ENCODE measurements around the gene IFNA7.
"Not testable (repeated sequence)": the region's sequence is repeated elsewhere in the genome, so short reads cannot be mapped to it uniquely, and the experiment has no call there.

The IFNA7 gene

DNA sequence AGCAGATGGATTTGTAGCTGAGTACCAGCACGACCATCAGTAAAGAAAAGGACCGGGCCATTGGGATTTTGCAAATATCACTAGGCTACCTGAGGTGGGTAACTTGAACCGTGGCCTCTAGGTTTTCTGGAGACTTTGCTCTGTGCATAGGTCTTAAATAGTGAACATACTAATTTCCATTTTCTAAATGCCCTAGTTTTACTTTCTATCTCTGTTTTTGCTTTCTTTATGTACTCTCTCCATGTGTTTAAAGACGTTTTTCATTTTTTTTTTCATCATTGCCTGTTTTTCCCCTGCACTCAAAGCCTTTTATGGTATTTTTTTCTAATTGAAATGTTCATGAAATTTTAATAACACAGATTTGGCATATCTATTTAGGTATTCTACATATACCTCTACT lies at the start of gene IFNA7:
IFNA7 (minus strand) TSS at position 101 of the 400 bp plus-strand sequence; CDS start at position 61, 40 bp downstream.
- H3K4me3 ChIP-seq (ENCODE audit: low read length in 2 of 2); H3K9me3 ChIP-seq (ENCODE audit: control insufficient read depth in 2 of 2, low read length in 2 of 2); H3K27ac ChIP-seq (ENCODE audit: low read length); H3K36me3 ChIP-seq (ENCODE audit: control insufficient read depth in 2 of 2, insufficient read depth in 2 of 2, low read length in 2 of 2); H3K27me3 ChIP-seq (ENCODE audit: control insufficient read depth in 1 of 2, insufficient read depth in 2 of 2, low read length in 2 of 2); H3K9ac ChIP-seq (ENCODE audit: low read length in 2 of 2); H3K4me1 ChIP-seq (ENCODE audit: control insufficient read depth, insufficient read depth, low read length): not testable (repeated sequence)

DNA sequence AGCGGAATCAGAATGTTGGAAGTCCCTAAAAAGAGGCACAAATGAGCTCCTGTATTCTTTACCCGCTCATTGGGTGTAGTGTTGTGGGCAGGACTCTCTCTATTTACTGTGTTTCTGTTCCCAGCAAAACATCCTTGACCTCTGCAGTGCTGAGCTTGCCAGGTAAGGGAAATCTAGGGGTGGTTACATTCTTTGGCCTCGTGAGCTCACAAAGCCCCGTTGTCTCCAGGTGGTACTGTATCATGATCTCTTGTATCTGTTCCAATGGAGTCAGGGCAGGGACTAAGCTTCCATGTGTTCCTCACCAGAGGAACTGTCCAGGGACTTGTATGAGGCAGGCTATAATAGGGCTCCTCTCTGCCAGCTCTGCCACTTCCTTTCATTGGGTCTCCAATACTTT lies 49.6 kb upstream of the IFNA7 start:
- H3K36me3 ChIP-seq (ENCODE audit: control insufficient read depth in 2 of 2, insufficient read depth in 2 of 2, low read length in 2 of 2): no peaks in the 10 kb centered on the region
- H3K27ac ChIP-seq (ENCODE audit: low read length): no peak overlapping the region
- no peaks in the 10 kb centered on the region for H3K4me1 ChIP-seq (ENCODE audit: control insufficient read depth, insufficient read depth, low read length)
- H3K4me3 ChIP-seq (ENCODE audit: low read length in 2 of 2): no peak overlapping the region
- no peaks in the 10 kb centered on the region for H3K9me3 ChIP-seq (ENCODE audit: control insufficient read depth in 2 of 2, low read length in 2 of 2)
- no peak overlapping the region for H3K9ac ChIP-seq (ENCODE audit: low read length in 2 of 2)
- H3K27me3 ChIP-seq (ENCODE audit: control insufficient read depth in 1 of 2, insufficient read depth in 2 of 2, low read length in 2 of 2): peaks cover 0 to 2% of the 10 kb centered on the region in 2 donors

DNA sequence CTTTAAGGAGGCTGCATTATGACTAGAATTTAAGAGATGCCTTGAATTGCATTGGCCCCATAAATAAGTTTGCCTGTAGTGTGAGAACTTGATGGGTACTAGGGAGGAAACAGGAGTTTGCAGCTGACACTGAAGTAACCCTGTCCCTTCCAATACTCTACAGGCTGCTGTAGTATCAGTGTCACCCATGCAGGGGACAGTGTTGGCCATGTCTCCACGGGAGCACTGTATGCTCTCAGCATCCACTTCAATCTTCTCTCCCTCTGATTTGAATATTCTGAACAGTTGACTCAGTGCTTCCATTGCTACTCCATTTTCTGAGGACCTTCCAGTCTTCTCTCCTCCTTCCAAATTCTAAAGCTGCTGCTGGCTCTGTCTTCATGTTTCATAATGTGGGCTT lies 49.2 kb upstream of the IFNA7 start:
- Histone ChIP-seq H3K9ac (ENCODE audit: low read length in 2 of 2) (no peak overlapping the region), H3K4me1 (ENCODE audit: control insufficient read depth, insufficient read depth, low read length) (no peaks in the 10 kb centered on the region)

DNA sequence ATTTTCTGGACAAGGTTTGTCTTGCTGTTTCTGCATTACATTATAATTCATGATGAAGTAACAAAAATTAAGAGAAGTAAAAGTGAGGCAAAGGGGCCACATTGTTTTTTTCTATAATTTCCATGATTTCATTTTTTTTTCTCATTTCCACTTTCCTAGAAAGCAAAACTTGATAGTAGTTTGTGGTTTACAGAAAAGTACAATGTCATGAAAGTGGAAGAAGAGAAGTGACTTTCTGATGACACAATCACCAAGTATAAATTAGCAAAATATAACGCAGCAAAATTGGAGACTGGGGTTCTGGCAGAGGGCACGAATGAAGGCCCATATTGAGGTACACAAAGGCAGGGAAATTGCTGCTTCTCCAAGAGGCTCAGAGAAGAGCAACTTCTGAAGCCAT lies 42.8 kb upstream of the IFNA7 start:
- Histone ChIP-seq H3K9me3 (ENCODE audit: control insufficient read depth in 2 of 2, low read length in 2 of 2) (no peaks in the 10 kb centered on the region), H3K9ac (ENCODE audit: low read length in 2 of 2) (no peak overlapping the region), H3K4me1 (ENCODE audit: control insufficient read depth, insufficient read depth, low read length) (no peaks in the 10 kb centered on the region), H3K4me3 (ENCODE audit: low read length in 2 of 2) (no peak overlapping the region), H3K27ac (ENCODE audit: low read length) (no peak overlapping the region), H3K36me3 (ENCODE audit: control insufficient read depth in 2 of 2, insufficient read depth in 2 of 2, low read length in 2 of 2) (no peaks in the 10 kb centered on the region), H3K27me3 (ENCODE audit: control insufficient read depth in 1 of 2, insufficient read depth in 2 of 2, low read length in 2 of 2) (no peaks in the 10 kb centered on the region)

More for the DNA sequence above, 49.2 kb upstream of the IFNA7 start:
- Histone ChIP-seq H3K27me3 (ENCODE audit: control insufficient read depth in 1 of 2, insufficient read depth in 2 of 2, low read length in 2 of 2) (peaks cover 0 to 2% of the 10 kb centered on the region in 2 donors), H3K4me3 (ENCODE audit: low read length in 2 of 2) (no peak overlapping the region), H3K9me3 (ENCODE audit: control insufficient read depth in 2 of 2, low read length in 2 of 2) (no peaks in the 10 kb centered on the region), H3K36me3 (ENCODE audit: control insufficient read depth in 2 of 2, insufficient read depth in 2 of 2, low read length in 2 of 2) (no peaks in the 10 kb centered on the region), H3K27ac (ENCODE audit: low read length) (no peak overlapping the region)

DNA sequence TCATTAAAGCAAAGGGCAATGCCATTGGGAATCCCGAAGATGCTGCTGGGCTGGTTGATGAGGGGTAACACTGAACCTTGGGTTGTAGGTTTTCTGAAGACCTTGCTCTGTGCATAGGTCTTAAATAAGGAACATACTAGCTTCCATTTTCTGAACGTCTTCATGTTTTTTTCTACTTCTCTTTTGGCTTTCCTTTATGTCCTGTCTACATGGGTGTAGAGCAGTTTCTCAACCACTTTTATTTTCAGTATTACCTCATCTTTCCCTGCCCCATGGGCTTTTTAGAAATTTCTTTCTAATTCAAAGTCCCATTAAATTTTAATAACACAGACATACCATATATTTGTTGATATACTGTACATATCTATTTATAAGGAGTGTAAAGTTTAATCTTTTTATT lies 37.9 kb upstream of the IFNA7 start, which contains the start of gene IFNA14:
IFNA14 (minus strand) TSS at position 95 of the 400 bp plus-strand sequence; CDS start at position 25, 70 bp downstream.
- Histone ChIP-seq H3K36me3 (ENCODE audit: control insufficient read depth in 2 of 2, insufficient read depth in 2 of 2, low read length in 2 of 2) (no peaks in the 10 kb centered on the region), H3K4me1 (ENCODE audit: control insufficient read depth, insufficient read depth, low read length) (no peaks in the 10 kb centered on the region), H3K27ac (ENCODE audit: low read length) (no peak within 1 kb of the TSS), H3K4me3 (ENCODE audit: low read length in 2 of 2) (no peak within 1 kb of the TSS), H3K27me3 (ENCODE audit: control insufficient read depth in 1 of 2, insufficient read depth in 2 of 2, low read length in 2 of 2) (no peaks in the 10 kb centered on the region), H3K9ac (ENCODE audit: low read length in 2 of 2) (no peak within 1 kb of the TSS), H3K9me3 (ENCODE audit: control insufficient read depth in 2 of 2, low read length in 2 of 2) (no peaks in the 10 kb centered on the region)

DNA sequence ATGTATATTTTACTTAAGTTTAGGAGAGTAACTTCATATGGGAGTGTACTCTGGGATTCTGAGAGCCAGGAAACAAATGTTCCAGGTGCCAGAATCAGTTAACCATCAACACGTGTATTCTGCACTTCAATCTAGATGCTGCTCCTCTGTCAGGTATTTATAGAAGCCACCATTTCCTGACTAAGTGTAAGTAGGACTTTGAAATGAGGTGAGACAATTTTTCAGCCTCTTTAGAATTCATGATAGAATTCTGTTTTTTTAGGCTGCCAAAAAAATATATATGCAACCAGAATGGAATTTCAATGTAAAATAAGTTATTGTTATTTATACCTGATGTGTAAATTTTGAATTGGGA lies 34.3 kb upstream of the IFNA7 start:
- not testable (repeated sequence) for H3K27ac ChIP-seq (ENCODE audit: low read length); H3K9me3 ChIP-seq (ENCODE audit: control insufficient read depth in 2 of 2, low read length in 2 of 2); H3K4me3 ChIP-seq (ENCODE audit: low read length in 2 of 2); H3K9ac ChIP-seq (ENCODE audit: low read length in 2 of 2); H3K36me3 ChIP-seq (ENCODE audit: control insufficient read depth in 2 of 2, insufficient read depth in 2 of 2, low read length in 2 of 2); H3K4me1 ChIP-seq (ENCODE audit: control insufficient read depth, insufficient read depth, low read length); H3K27me3 ChIP-seq (ENCODE audit: control insufficient read depth in 1 of 2, insufficient read depth in 2 of 2, low read length in 2 of 2)

DNA sequence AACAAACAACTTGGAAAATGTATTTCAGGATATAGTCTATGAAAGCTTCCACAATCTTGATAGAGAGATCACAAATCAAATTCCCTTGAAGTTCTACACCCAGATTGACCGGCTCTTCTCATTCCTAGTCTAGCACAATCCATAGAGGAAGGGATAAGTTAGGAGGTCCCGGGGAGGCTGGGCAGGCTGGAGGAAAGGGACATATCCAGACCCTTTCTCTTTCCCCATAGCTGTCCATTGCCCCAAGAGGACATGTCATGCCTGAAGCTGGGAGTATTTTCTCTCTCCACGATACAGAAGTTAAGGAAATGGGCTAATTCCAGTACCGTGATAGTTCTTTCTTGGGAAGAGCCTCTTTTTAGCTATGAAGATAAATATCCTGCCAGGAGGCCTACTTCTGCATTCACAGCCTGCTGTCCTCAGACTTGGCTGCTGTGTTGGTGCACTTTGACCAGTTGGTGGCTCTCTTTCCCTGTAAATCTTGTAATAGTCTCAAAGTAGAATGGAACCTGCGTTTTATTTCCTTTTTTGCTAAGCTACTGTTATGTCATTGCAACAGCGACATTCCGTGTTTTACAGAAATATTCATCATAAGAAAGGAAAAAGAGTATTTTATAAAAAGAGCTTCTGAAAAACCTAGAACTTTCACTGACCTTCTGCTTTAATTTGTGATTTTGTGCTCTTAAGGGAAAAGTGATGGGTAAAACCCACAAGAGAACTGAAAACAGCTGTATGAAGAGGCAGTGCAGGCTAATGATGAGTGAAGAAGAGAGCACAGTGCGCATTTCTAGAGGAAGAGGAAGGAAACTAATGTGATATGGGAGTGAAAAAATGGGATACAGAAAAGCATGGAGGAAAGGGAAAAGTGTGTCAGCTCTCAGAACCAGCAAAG lies 33.7 kb upstream of the IFNA7 start:
- H3K27ac ChIP-seq (ENCODE audit: low read length); H3K9me3 ChIP-seq (ENCODE audit: control insufficient read depth in 2 of 2, low read length in 2 of 2); H3K9ac ChIP-seq (ENCODE audit: low read length in 2 of 2); H3K36me3 ChIP-seq (ENCODE audit: control insufficient read depth in 2 of 2, insufficient read depth in 2 of 2, low read length in 2 of 2); H3K4me1 ChIP-seq (ENCODE audit: control insufficient read depth, insufficient read depth, low read length); H3K4me3 ChIP-seq (ENCODE audit: low read length in 2 of 2); H3K27me3 ChIP-seq (ENCODE audit: control insufficient read depth in 1 of 2, insufficient read depth in 2 of 2, low read length in 2 of 2): not testable (repeated sequence)

DNA sequence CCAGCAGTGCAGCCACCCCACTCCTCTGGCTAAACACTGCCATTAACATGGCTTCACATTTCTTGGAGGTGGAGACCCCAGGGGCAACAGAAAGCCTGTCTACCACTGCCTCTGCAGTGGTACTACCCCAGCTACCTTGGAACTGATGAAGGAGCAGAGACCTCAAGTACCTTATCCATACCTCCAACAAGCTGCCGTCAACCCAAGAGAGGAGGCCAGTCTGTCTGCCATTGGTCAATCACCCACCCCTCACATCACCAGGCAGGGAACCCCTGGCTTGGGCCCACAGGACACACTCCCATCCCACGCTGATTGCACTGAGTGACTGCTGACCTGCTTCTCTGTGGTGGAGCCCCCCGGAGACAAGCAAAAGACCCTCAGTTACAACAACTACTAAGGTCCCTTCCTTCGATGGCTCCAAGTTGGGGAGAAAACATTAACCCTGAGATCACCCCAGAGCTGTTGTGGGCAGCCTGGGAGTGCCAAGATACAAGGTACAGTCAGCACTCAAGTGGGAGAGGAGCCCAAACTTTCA lies 32.2 kb upstream of the IFNA7 start:
- Histone ChIP-seq H3K4me3 (ENCODE audit: low read length in 2 of 2) (no peak overlapping the region), H3K36me3 (ENCODE audit: control insufficient read depth in 2 of 2, insufficient read depth in 2 of 2, low read length in 2 of 2) (no peaks in the 10 kb centered on the region), H3K4me1 (ENCODE audit: control insufficient read depth, insufficient read depth, low read length) (no peaks in the 10 kb centered on the region), H3K9me3 (ENCODE audit: control insufficient read depth in 2 of 2, low read length in 2 of 2) (no peaks in the 10 kb centered on the region), H3K9ac (ENCODE audit: low read length in 2 of 2) (no peak overlapping the region), H3K27me3 (ENCODE audit: control insufficient read depth in 1 of 2, insufficient read depth in 2 of 2, low read length in 2 of 2) (no peaks in the 10 kb centered on the region), H3K27ac (ENCODE audit: low read length) (no peak overlapping the region)

DNA sequence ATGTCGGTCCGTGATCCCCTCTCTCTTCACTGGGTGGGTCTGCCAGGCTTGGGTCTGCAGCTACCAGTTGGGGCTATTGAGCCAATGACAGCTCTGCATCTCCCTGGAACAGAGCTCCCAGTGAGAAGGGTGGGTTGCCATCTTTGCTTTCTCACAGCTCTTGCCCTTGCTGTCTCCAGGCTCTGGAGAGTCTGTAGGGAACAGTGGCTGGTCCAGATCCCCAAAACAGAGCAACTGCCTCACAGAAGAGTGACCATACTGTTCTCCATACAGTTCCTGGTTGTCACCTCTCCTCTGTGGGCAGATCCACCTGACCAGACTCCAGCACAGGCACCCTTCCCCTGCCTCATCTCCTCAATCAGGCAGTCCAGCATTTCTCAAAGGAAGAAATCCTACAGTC lies 31.3 kb upstream of the IFNA7 start:
- no peaks in the 10 kb centered on the region for H3K9me3 ChIP-seq (ENCODE audit: control insufficient read depth in 2 of 2, low read length in 2 of 2)
- no peaks in the 10 kb centered on the region for H3K4me1 ChIP-seq (ENCODE audit: control insufficient read depth, insufficient read depth, low read length)
- no peak overlapping the region for H3K4me3 ChIP-seq (ENCODE audit: low read length in 2 of 2)
- H3K36me3 ChIP-seq (ENCODE audit: control insufficient read depth in 2 of 2, insufficient read depth in 2 of 2, low read length in 2 of 2): no peaks in the 10 kb centered on the region
- no peak overlapping the region for H3K9ac ChIP-seq (ENCODE audit: low read length in 2 of 2)
- H3K27me3 ChIP-seq (ENCODE audit: control insufficient read depth in 1 of 2, insufficient read depth in 2 of 2, low read length in 2 of 2): no peaks in the 10 kb centered on the region
- no peak overlapping the region for H3K27ac ChIP-seq (ENCODE audit: low read length)

DNA sequence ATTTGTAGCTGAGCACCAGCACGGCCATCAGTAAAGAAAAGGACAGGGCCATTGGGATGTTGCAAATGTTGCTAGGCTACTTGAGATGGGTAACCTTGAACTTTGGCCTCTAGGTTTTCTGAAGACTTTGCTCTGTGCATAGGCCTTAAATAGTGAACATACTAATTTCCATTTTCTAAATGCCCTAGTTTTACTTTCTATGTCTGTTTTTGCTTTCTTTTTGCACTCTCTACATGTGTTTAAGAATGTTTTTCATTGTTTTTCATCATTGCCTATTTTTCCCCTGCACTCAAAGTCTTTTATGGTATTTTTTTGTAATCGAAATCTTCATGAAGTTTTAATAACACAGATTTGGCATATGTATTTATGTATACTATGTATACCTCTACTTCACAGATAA lies 26.1 kb upstream of the IFNA7 start, which contains the start of gene IFNA17:
IFNA17 (minus strand) TSS at position 101 of the 400 bp plus-strand sequence; CDS start at position 52, 49 bp downstream.
- no peaks in the 10 kb centered on the region for H3K4me1 ChIP-seq (ENCODE audit: control insufficient read depth, insufficient read depth, low read length)
- no peak within 1 kb of the TSS for H3K4me3 ChIP-seq (ENCODE audit: low read length in 2 of 2)
- no peaks in the 10 kb centered on the region for H3K27me3 ChIP-seq (ENCODE audit: control insufficient read depth in 1 of 2, insufficient read depth in 2 of 2, low read length in 2 of 2)
- no peak within 1 kb of the TSS for H3K9ac ChIP-seq (ENCODE audit: low read length in 2 of 2)
- H3K9me3 ChIP-seq (ENCODE audit: control insufficient read depth in 2 of 2, low read length in 2 of 2): no peaks in the 10 kb centered on the region
- H3K27ac ChIP-seq (ENCODE audit: low read length): no peak within 1 kb of the TSS
- no peaks in the 10 kb centered on the region for H3K36me3 ChIP-seq (ENCODE audit: control insufficient read depth in 2 of 2, insufficient read depth in 2 of 2, low read length in 2 of 2)

DNA sequence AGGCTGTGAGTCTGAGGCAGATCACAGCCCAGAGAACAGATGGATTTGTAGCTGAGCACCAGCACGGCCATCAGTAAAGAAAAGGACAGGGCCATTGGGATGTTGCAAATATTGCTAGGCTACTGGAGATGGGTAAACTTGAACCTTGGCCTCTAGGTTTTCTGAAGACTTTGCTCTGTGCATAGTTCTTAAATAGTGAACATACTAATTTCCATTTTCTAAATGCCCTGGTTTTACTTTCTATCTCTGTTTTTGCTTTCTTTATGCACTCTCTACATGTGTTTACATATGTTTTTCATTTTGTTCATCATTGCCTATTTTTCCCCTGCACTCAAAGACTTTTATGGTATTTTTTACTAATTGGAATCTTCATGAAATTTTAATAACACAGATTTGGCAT lies 15.2 kb upstream of the IFNA7 start, which contains the start of gene IFNA16:
IFNA16 (minus strand) TSS at position 101 of the 400 bp plus-strand sequence; CDS start at position 95, 6 bp downstream.
- H3K36me3 ChIP-seq (ENCODE audit: control insufficient read depth in 2 of 2, insufficient read depth in 2 of 2, low read length in 2 of 2); H3K9ac ChIP-seq (ENCODE audit: low read length in 2 of 2); H3K4me1 ChIP-seq (ENCODE audit: control insufficient read depth, insufficient read depth, low read length); H3K27ac ChIP-seq (ENCODE audit: low read length); H3K9me3 ChIP-seq (ENCODE audit: control insufficient read depth in 2 of 2, low read length in 2 of 2); H3K4me3 ChIP-seq (ENCODE audit: low read length in 2 of 2); H3K27me3 ChIP-seq (ENCODE audit: control insufficient read depth in 1 of 2, insufficient read depth in 2 of 2, low read length in 2 of 2): not testable (repeated sequence)
